ENCODE results near the gene MXD4. TPM values are rescaled to one million over a fixed set of nuclear protein-coding genes. Genes with fewer than 3 reads are reported as not detected.
A peak's percentile ranks its signal among the peaks of the same experiment; 100 is the strongest.

The MXD4 gene
- total RNA-seq (2011; cell fraction: chromatin; rRNA removed; ENCODE audit: low replicate concordance), result 28.6 and 67.2 TPM in 2 replicates
- total RNA-seq (2011; cell fraction: nucleolus; rRNA removed), result 27.8 and 29.2 TPM in 2 replicates
- 20.9 and 26.7 TPM in 2 replicates for total RNA-seq (2011; cell fraction: nucleoplasm; rRNA removed)
- total RNA-seq (2014; rRNA removed) (8.8 and 11.2 TPM in 2 replicates), total RNA-seq (2014; rRNA removed; fragmentation: Illumina TruSeq; extraction: Trizol) (1.3 and 1.7 TPM in 2 replicates), total RNA-seq (2015; rRNA removed; fragmentation: Illumina TruSeq; extraction: Trizol) (5.9 and 6.1 TPM in 2 replicates), total RNA-seq (2021) (13.5 and 14.0 TPM in 2 replicates), polyA plus RNA-seq (2011; rRNA removed) (9.1 and 14.4 TPM in 2 replicates), polyA plus RNA-seq (2014; fragmentation: Illumina TruSeq; extraction: Trizol) (4.4 and 7.0 TPM in 2 replicates), polyA plus RNA-seq (2014; fragmentation: Nextera tagmentation; extraction: Ambion mirVana) (under 1 TPM; 0.06 to 0.29 TPM), polyA plus RNA-seq (2014; rRNA removed) (8.9 and 10.2 TPM in 2 replicates), polyA minus RNA-seq (2011; rRNA and poly(A)+ RNA removed) (3.4 and 3.6 TPM in 2 replicates), Bru-seq, nascent RNA (percentile 50 among the genes with signal in this experiment), BruChase-seq, experiment 1, labeled RNA remaining after a 2-hour chase (percentile 54 among the genes with signal in this experiment), BruChase-seq, experiment 2, labeled RNA remaining after a 6-hour chase (percentile 53 among the genes with signal in this experiment)
- 10.3 and 17.4 TPM in 2 replicates for polyA plus RNA-seq (2011; cell fraction: cytosol; rRNA removed)
- 49.5 and 56.9 TPM in 2 replicates for polyA plus RNA-seq (2011; cell fraction: nucleus; rRNA removed)
- polyA plus RNA-seq (2012), result 9.3 and 17.8 TPM in 2 replicates
- polyA minus RNA-seq (2011; cell fraction: cytosol; rRNA and poly(A)+ RNA removed), result 4.6 and 8.3 TPM in 2 replicates
- 13.1 and 22.0 TPM in 2 replicates for polyA minus RNA-seq (2011; cell fraction: nucleus; rRNA and poly(A)+ RNA removed)
- long read RNA-seq, experiment 1, full-length matches to known transcripts, result 54 of 71 reads
- long read RNA-seq, experiment 1, partial matches to known transcripts, result 3 of 71 reads
- long read RNA-seq, experiment 1, other reads (novel, unspliced or antisense), result 14 of 71 reads
- long read RNA-seq, experiment 2, full-length matches to known transcripts, result 19 of 30 reads
- long read RNA-seq, experiment 2, partial matches to known transcripts, result 3 of 30 reads
- long read RNA-seq, experiment 2, other reads (novel, unspliced or antisense), result 8 of 30 reads
- long read RNA-seq, experiment 3, partial matches to known transcripts, result 0 of 1 reads
- long read RNA-seq, experiment 3, other reads (novel, unspliced or antisense), result 1 of 1 reads

GRCh38 chr4:2261853-2262144 lies at the start of gene MXD4:
MXD4 (minus strand) TSS chr4:2262109; CDS start chr4:2261980, 129 bp downstream.
- Histone ChIP-seq H4K20me1 (replicated peaks; ENCODE audit: control insufficient read depth, insufficient read depth, low read length) (no peaks in the 10 kb centered on the region), H3K4me2 (ENCODE audit: insufficient read depth, low read length) (peak within 1 kb of the TSS; percentile 86), H3K9ac (ENCODE audit: insufficient read depth in 1 of 2, low read depth in 2 of 2, low read length in 2 of 2) (peak within 1 kb of the TSS; percentile 82 to 93), H3K79me2 (ENCODE audit: control insufficient read depth, insufficient read depth, low read length) (peaks cover 5% of the 10 kb centered on the region; the same call in 1 of the 3 replicates), H3K4me3 (peak within 1 kb of the TSS; percentile 71), H2AFZ (ENCODE audit: low read depth, low read length) (peak within 1 kb of the TSS; percentile 90), H3K9me3 (replicated peaks; ENCODE audit: control insufficient read depth, insufficient read depth, low read depth, low read length) (no peaks in the 10 kb centered on the region), H3K27ac (ENCODE audit: extremely low read depth, low read depth, low read length) (peak within 1 kb of the TSS; percentile 87), H3K9me1 (ENCODE audit: control insufficient read depth, insufficient read depth, low read length) (no peaks in the 10 kb centered on the region), H3K36me3 (ENCODE audit: control insufficient read depth, insufficient read depth, low read length) (no peaks in the 10 kb centered on the region), H3K4me1 (replicated peaks in 1 of 2; ENCODE audit: control insufficient read depth in 2 of 2, insufficient read depth in 2 of 2, low read length in 2 of 2) (peaks cover 11 to 78% of the 10 kb centered on the region in 2 experiments; a peak in 4 of 5 replicates), H3K27me3 (ENCODE audit: control insufficient read depth in 2 of 2, insufficient read depth in 2 of 2, low read length in 2 of 2) (no peaks in the 10 kb centered on the region)
- no peak for DNase-seq (ENCODE audit: extremely low read depth in 1 of 4, low spot score in 3 of 4)
- intact Hi-C loops (cut with micrococcal nuclease), result loop anchor here (5.0 kb wide), 1 partner anchor 156 kb away; the partner anchor contains the start of genes CFAP99 and ZFYVE28
- no peak for ATAC-seq
- 2% methylated on average over 11 of the region's 46 CpGs for WGBS (ENCODE audit: insufficient coverage, low coverage, missing lambda C conversion rate)
- in situ Hi-C loops (cut with MboI), result no loop called here
- BruUV-seq (replicated peaks), result no TSS peak
- ChIA-PET POLR2A (interaction anchor here (0.6 to 1.1 kb wide), 5 partner anchors 10 to 298 kb away, joined by 3 to 9 read pairs (median 3); no protein-coding TSS in a partner anchor), CTCF (ENCODE audit: low intra/inter-chr PET ratio) (no interaction called here)
- FAIRE-seq, result no peak
- no peak for TF ChIP-seq ZBTB5 (IDR thresholded peaks at IDR 0.05)
- TF ChIP-seq THAP12 (CRISPR knock-in tag; IDR thresholded peaks at IDR 0.05), result 0 out of 2 replicates have a peak, but pooled peaks have one; percentile 27
- peak; percentile 47 for TF ChIP-seq RBBP5 (IDR thresholded peaks at IDR 0.05; ENCODE audit: borderline replicate concordance, insufficient read depth, low read length, poor library complexity, severe bottlenecking)
- TF ChIP-seq DNMT1 (IDR thresholded peaks at IDR 0.05), result no peak
- no peak for TF ChIP-seq ZEB2 (IDR thresholded peaks at IDR 0.05)
- TF ChIP-seq SIN3A (IDR thresholded peaks at IDR 0.05; ENCODE audit: borderline replicate concordance in 2 of 2, control insufficient read depth in 1 of 2, low read depth in 2 of 2, low read length in 2 of 2), result 0 out of 4 replicates have a peak, but pooled peaks of 1 of the 2 experiments have one; percentile 21
- no peak for TF ChIP-seq TBL1XR1 (IDR thresholded peaks at IDR 0.05; ENCODE audit: low read length in 2 of 2)
- TF ChIP-seq SAP30 (IDR thresholded peaks at IDR 0.05; ENCODE audit: borderline replicate concordance, insufficient read depth, low read depth, low read length, poor library complexity, severe bottlenecking), result no peak
- no peak for TF ChIP-seq JUN (IDR thresholded peaks at IDR 0.05; ENCODE audit: borderline replicate concordance, low read depth, low read length)
- TF ChIP-seq JUN (CRISPR knock-in tag; IDR thresholded peaks at IDR 0.05; ENCODE audit: borderline replicate concordance), result no peak
- TF ChIP-seq MED1 (CRISPR knock-in tag; IDR thresholded peaks at IDR 0.05; ENCODE audit: borderline replicate concordance), result no peak
- TF ChIP-seq NONO (IDR thresholded peaks at IDR 0.05; ENCODE audit: low read depth in 2 of 2, low read length in 1 of 2), result peak in 1 of 2 experiments; percentile 70; a peak in 1 of 4 replicates

Measured in K562 (cell line).